NCI-H1092 (cell line): Measurements from ENCODE around the gene CALD1.
"Not testable (repeated sequence)": the region's sequence is repeated elsewhere in the genome, so short reads cannot be mapped to it uniquely, and the experiment has no call there.

ENCODE experiments used
- DNase-seq: peaks from one replicate; lab custom pipeline; 2025; lab: John Stamatoyannopoulos, UW

The CALD1 gene

GRCh38 chr7:134948736-134949135, 169.3 kb downstream of the CALD1 start:
- DNase-seq = no peak

- no peak for DNase-seq
Measured at GRCh38 chr7:134949171-134949570, 169.7 kb downstream of the CALD1 start.

- DNase-seq = peak; percentile 15
Measured at GRCh38 chr7:134954197-134955082, 175.0 kb downstream of the CALD1 start.

GRCh38 chr7:134957005-134957404, 177.6 kb downstream of the CALD1 start:
- no peak for DNase-seq

- no peak for DNase-seq
Measured at GRCh38 chr7:134959810-134960209, 180.4 kb downstream of the CALD1 start.

- no peak for DNase-seq
Measured at GRCh38 chr7:134962270-134962780, 182.9 kb downstream of the CALD1 start.

- DNase-seq = no peak
Measured at GRCh38 chr7:134963036-134963435, 183.6 kb downstream of the CALD1 start.

GRCh38 chr7:134966691-134967090, 187.3 kb downstream of the CALD1 start:
- peak; percentile 62 for DNase-seq

- DNase-seq = no peak
Measured at GRCh38 chr7:134968110-134968509, 188.7 kb downstream of the CALD1 start.

- DNase-seq = not testable (repeated sequence)
Measured at GRCh38 chr7:134981645-134982044, 202.2 kb downstream of the CALD1 start.

GRCh38 chr7:134985894-134986362, 206.5 kb downstream of the CALD1 start:
- no peak for DNase-seq

- DNase-seq = peak; percentile 98
Measured at GRCh38 chr7:134986363-134987251, 207.2 kb downstream of the CALD1 start, which contains the start of gene AGBL3. TSS of gene AGBL3 (plus strand) at chr7:134986508. CDS start at chr7:134987934, 1,426 bp downstream.

- DNase-seq = no peak
Measured at GRCh38 chr7:134988161-134988560, 208.7 kb downstream of the CALD1 start.

GRCh38 chr7:134991469-134992339, 212.3 kb downstream of the CALD1 start:
- DNase-seq = no peak

GRCh38 chr7:134992626-134993179, 213.3 kb downstream of the CALD1 start:
- DNase-seq = no peak

GRCh38 chr7:134993877-134994456, 214.5 kb downstream of the CALD1 start:
- DNase-seq = no peak

GRCh38 chr7:134995239-134996096, 216.0 kb downstream of the CALD1 start:
- no peak for DNase-seq

- DNase-seq = no peak
Measured at GRCh38 chr7:134996097-134996550, 216.7 kb downstream of the CALD1 start.

GRCh38 chr7:134997214-134997885, 217.9 kb downstream of the CALD1 start:
- no peak for DNase-seq
